Measurements from ENCODE around the gene SIGMAR1.

The SIGMAR1 gene

GRCh38 chr9:34588671-34589635 lies 48.6 kb downstream of the SIGMAR1 start:
- TF ChIP-seq, protein P1, sequence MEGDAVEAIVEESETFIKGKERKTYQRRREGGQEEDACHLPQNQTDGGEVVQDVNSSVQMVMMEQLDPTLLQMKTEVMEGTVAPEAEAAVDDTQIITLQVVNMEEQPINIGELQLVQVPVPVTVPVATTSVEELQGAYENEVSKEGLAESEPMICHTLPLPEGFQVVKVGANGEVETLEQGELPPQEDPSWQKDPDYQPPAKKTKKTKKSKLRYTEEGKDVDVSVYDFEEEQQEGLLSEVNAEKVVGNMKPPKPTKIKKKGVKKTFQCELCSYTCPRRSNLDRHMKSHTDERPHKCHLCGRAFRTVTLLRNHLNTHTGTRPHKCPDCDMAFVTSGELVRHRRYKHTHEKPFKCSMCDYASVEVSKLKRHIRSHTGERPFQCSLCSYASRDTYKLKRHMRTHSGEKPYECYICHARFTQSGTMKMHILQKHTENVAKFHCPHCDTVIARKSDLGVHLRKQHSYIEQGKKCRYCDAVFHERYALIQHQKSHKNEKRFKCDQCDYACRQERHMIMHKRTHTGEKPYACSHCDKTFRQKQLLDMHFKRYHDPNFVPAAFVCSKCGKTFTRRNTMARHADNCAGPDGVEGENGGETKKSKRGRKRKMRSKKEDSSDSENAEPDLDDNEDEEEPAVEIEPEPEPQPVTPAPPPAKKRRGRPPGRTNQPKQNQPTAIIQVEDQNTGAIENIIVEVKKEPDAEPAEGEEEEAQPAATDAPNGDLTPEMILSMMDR (IDR thresholded peaks at IDR 0.05; ENCODE audit: extremely low read depth, missing control alignments): no peak
- DNase-seq (ENCODE audit: low spot score): no peak

DNA sequence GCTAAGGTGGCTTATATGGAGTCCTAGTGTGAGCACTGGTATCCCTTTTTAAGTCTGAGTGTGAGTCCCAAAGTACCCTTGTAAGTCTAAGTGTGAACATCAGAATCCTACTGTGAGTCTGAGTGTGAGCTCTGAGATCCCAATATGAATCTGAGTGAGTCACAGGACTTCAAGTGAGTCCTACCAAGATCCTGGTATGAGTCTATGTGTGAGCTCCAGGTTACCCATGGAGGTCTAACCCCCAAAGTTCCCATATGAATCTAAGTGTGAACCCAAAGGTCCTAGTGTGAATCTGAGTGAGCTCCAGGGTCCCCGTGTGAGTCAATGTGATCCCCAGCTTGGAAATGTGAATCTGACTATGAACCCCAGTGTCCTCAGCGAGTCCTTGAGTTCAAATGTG lies 50.3 kb downstream of the SIGMAR1 start:
- TF ChIP-seq, protein P1 (IDR thresholded peaks at IDR 0.05; ENCODE audit: extremely low read depth, missing control alignments): no peak
- no peak for DNase-seq (ENCODE audit: low spot score)

GRCh38 chr9:34585946-34586669 lies 51.5 kb downstream of the SIGMAR1 start:
- TF ChIP-seq, protein P1 (IDR thresholded peaks at IDR 0.05; ENCODE audit: extremely low read depth, missing control alignments): no peak
- no peak for DNase-seq (ENCODE audit: low spot score)

DNA sequence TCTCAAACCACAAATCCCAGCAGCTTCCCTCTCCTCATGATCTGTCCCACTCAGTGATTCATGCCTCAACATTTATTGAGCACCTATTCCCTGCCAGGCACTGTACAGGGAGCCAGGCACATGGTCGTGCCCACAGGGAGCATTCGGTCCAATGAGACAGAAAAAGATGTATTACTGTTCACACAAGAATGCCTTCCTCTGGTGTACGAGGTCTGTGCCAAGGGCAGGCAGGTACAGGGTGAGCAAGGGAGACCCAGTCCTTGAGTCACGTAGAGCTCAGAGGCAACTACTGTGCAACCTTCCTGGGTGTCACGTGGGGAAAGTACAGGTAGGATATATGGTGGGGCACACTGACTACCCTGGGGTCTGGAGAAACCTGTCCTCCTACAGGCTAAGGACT lies 52.6 kb downstream of the SIGMAR1 start:
- TF ChIP-seq, protein P1 (IDR thresholded peaks at IDR 0.05; ENCODE audit: extremely low read depth, missing control alignments): no peak
- no peak for DNase-seq (ENCODE audit: low spot score)

Measured in GM20000 (cell line).